DMS153 treated with DMSO at 0.1 percent for 48 hours (cell line): ENCODE results near the gene HS3ST2.

Source experiments
- DNase-seq: peaks from one replicate; lab custom pipeline; 2025; ENCODE audit not compliant: unreplicated experiment; lab: John Stamatoyannopoulos, UW

HS3ST2 gene

DNA sequence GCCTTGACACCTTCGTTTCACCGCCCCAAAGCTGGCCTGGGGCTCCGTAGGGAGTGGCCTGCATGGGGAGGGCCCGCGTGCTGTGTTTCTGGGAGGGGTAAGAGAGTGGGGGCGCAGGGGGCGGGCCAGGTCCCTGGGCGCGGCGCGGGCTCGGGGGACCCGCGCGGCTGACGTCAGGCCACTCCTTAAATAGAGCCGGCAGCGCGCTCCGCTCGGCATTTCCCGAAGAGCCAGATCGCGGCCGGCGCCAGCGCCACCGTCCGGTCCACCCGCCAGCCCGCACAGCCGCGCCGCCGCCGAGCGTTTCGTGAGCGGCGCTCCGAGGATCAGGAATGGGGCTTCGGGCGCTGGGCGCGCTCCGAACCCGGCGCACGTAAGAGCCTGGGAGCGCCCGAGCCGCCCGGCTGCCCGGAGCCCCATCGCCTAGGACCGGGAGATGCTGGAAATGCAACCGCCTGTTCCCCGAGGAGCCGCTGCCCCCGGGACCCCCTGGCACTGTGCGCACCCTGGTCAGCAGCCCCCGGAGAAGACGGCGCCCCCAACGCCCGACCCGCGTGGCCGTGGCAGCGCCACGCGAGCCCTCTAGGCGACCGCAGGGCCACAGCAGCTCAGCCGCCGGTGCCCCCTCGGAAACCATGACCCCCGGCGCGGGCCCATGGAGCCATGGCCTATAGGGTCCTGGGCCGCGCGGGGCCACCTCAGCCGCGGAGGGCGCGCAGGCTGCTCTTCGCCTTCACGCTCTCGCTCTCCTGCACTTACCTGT is at the start of gene HS3ST2:
Gene HS3ST2 (plus strand): TSS at position 215 of the 763 bp plus-strand sequence. CDS start 449 bp downstream, at position 664.
- DNase-seq: peak; percentile 10

DNA sequence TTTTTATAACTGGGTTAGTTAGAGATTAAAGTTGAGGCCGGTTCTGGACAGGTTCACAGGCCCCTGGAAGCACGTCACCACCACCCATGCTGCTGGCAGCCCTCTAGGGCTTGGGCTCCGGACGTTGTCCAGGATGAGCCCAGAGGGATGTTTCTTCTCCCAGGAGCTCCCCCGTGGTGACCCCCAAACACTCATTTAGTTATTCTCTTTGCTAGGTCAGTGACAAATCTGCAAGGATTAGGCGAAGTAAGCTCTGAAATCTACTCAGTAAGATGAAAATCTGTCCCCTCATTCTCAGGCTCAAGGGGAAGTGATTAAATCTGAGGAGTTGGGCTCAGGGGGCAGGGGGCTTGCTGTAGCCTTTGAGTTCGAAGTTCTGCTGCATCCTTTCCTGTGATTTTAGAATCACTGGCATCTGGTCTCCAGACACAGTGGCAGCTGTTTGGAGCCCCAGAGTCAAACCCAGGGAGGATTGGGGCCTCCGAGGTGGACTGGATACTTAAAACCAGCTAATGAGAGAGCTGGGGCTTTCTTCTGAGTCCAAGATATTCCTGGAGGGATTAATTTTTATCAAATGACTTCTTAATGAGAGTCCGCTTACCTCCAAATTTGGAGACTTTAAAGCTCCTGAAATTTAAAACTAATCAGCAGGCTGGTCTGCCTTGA is 49.2 kb upstream of the HS3ST2 start:
- DNase-seq: no peak

DNA sequence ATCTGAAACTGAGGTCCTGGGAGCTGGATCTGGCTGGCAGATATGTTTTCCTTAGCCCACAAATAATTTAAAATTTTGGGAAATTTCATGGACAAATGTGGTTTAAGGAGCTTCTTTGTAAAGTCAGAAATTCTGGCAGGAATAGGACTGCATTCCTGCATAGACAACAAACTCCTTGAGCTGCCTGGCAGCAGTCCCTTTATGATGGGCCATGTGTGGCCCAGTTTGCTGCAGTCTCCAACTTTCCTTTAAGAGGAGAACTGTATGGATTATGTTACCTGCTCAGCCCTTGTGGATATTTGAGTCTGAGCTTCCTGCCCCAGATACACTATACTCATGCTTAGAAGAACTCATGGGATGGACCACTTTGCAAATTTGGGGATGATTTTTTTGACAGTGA is 48.5 kb upstream of the HS3ST2 start:
- no peak for DNase-seq

DNA sequence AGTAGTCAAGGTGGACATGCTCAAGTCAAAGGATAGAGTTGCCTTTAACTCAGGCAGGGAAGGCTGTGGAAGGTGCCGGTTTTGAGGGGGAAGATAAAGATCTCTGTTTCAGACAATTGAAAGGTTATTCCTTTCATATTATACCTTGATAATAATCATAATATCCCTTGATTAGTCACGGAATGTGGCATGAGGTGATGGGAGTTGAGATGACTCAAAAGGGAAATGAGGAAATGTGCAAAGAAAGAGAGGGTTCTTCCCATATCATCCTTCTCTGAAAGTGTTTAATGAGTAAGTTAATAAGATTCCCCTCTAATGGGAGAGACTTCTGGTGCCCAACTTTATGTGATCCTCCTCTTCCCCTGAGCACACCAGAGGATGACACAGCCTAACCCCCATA is 43.1 kb upstream of the HS3ST2 start:
- no peak for DNase-seq

DNA sequence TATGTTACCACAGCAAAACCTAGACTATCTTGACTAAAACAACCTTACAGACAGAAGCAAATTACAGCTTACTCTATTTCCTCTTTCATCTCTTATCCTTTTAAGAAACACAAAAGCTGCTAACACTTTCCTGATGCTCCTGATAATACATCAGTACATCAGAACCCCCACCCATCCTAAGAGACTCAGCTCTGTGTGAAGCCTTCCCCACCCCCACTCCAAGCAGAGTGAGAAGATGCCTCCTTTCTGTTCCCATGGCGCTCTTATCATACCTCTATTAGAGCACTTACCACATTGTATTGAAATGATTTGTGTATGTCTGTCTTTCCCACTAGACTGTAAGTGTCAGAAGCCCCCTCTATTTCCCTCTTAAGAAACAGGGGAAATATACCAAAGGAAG is 42.4 kb upstream of the HS3ST2 start:
- DNase-seq: no peak

DNA sequence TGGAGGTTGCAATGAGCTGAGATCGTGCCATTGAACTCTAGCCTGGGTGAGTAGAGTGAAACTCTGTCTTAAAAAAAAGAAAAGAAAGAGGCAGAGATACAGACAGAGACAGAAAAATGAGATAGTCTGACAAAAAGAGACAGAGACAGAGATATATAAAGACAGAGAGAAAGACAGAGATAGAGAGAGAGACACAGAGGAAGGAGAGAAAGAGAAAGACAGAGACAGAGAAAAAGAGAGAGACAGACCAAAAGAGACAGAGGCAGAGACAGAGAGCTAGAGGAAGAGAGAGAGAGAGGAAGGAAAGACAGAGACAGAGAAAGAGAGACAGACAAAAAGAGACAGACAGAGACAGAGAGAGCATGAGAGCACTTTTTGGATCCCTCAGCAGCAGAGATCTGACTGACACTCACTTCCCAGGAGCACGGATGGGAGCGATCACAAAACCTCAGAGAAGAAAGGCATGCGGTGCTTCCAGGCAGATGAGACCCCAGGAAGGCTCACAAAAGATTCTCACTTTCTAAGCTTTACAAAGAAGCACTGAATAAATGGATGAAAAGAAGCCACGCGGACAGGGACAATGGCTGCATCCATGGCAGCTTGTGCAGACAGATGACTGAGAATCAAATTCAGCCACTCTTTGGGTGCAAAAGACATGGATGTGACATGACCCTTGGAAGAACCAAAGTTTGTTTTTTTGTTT is 38.6 kb upstream of the HS3ST2 start:
- DNase-seq: no peak

DNA sequence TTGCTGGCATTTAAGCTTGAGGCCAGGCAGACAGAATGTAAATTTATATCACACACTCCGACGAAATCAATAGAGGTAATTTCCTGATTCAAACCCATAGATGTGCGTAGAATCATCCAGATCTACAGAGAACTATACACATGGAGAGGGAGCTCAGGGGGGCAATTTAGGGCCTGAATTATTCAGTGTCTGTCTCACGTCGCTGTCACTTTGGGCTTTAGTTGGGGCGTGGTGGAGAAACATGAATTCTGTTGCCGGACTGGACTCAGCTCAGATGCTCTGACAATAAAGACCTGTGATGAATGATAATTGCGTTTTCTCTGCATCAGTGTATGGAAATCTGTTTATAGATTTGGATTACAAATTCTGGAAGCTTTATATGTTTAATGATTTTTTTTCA is 32.5 kb upstream of the HS3ST2 start:
- no peak for DNase-seq

DNA sequence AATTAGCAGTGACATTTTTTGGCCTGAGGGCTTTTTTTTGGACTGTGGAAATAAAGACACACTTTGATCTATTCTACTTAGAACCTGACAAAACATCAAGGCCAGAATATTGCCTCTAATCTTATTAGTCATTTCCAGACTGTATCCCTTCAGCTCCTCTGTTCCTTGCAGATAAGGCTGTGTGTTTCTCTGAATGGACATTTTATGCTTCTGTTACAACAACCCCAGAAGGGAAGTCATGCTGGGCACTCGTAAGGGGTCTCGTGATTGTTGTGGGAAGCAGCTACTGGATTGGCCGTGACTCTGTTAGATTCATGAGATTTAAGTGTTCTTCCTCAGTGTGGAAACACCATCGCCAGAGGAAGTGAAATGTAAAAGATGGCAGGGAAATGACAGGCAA is 31.6 kb upstream of the HS3ST2 start:
- no peak for DNase-seq

DNA sequence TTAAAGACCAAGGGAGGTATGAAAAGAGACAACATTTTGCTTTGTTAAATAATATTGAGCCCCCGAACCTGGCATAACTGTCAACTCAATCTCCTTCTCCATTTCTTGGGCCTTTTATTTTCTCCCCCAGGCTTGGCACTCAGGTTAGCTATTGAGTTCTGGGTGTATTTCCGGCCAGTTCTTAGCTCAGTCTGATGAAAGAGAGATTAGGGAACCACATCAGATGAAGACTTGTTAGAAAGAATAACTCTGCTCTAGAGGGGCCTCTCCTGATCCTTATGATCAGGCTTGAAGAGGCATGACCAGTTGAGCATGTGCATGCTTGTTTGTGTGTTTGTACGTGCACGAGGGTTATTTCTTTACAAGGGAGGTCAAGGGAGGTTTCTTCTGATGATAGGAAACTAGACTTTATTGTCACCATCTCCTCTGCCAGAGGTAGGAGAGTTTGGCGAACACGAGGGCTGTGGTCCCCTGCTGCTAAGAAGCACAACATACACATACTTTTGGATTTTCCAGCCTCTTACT is 29.2 kb upstream of the HS3ST2 start:
- no peak for DNase-seq

DNA sequence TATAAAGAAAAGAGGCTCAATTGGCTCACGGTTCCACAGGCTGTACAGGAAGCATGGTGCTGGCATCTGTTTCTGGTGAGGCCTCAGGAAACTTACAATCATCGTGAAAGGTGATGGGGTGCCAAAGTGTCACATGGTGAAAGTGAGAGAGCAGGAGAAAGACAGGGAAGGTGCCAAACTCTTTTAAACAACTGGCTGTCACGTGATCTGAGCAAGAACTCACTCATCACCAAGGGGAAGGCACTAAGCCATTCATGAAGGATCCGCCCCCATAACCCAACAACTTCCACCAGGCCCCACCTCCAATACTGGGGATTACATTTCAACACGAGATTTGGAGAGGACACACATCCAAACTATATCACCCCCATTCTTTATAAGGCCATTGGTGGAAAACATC is 28.4 kb upstream of the HS3ST2 start:
- no peak for DNase-seq

DNA sequence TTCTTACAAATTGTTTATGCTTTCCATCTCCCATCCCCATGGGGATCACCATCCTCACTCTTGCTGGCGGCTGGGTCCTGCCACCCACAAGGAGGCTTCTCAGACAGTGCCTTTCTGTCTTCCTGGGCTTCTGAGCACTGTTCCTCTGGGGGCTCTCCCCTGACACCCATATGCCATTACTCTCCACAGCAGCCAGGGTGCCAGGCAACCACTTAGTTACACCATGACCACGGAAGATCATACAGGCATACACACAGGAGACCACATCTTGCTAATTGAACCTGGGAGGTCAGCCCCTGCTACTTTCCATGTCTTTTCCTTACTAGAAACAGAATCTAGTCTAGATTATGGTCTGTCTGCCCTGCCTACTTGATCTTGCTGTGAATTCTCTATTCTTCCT is 27.7 kb upstream of the HS3ST2 start:
- no peak for DNase-seq

DNA sequence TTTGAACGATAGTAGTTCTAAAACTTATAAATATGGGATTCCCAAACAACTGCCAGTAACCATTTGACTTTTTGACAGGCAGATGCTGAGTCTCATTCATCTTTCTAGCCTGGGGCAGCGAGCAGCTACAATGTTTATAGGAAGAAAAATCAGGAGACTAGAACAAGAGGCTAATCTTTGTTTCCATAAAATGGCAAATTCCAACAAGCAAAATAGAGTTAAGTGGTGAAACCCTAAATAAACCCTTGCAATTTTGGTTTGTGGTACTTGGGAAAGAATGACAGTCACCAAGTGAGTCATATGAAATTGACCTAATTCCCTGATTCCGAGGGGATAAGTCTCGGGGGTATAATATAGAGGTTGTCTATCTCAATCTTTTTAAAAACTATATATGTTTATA is 27.3 kb upstream of the HS3ST2 start:
- DNase-seq: no peak

DNA sequence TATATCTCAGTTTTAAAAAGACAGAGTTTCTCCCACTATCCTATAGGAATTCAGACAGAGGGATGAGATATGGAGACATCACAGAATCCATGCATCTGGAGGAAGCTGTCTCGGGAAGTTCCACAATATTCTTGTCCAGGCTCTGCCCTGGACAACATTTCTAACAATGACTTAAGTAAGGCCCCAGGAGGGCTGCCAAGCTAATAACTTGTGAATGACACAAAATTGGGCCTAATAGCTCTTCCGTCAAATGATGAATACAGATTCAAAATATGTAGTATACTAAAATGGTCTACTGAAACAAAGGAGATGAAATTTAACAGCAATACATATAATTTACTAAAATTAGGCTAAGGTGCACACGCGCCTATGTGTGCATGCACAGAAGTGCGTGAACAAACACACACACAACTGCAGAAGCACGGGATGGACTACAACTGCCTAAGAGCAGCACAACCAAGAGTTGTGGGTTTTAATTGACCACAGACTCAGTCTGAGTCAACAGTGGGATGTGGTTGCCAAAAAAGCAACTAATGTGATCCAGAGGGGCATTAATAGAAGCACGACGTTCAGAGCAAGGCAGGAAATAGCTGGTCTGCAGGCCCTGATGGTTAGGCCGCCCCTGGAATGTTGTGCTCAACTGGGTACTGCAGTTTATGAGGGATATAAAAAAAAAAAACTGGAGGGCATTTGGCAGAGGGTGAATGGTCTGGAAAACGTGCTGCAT is 26.3 kb upstream of the HS3ST2 start:
- peak; percentile 40 for DNase-seq

DNA sequence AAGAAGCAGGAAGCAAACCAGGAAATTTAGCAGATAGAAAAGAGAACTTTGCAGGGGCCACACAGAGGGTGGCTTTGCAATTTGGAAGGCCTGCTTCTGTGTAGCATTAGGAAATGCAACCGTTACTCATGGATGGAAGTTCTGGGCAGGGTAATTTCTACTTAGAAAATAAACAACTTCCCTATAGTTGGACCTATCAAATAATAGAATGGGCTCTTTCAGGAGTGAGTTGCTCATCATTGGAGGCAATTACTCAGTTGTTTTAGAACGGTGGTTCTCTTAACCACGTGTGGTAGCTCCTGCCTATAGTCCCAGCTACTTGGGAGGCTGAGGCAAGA is 25.8 kb upstream of the HS3ST2 start:
- no peak for DNase-seq

DNA sequence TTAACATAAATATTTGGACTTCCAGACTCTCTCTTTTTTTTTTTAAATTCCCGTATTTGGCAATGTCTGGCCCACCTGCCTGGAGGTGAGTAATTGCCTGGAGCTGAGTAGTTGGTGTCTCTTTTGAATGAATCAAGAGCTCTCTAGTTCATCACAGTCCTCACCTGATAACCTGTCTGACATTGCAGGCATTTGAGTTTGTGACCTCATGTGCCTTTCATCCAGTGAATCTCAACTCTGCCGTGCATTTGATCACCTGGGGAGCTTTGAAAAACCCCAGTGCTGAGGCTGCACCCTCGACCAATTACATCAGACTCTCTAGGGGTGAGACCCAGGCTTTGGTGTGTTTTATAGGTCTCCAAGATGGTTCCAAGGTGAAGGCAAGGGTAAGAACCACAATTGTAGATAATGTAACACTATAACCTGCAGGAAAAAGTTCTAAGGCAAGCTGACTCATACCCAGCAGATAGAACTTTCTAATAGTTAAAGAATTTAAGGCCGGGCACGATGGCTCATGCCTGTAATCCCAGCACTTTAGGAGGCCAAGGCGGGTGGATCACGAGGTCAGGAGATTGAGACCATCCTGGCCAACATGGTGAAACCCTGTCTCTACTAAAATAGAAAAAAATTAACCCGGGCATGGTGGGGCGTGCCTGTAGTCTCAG is 24.5 kb upstream of the HS3ST2 start:
- DNase-seq: no peak

DNA sequence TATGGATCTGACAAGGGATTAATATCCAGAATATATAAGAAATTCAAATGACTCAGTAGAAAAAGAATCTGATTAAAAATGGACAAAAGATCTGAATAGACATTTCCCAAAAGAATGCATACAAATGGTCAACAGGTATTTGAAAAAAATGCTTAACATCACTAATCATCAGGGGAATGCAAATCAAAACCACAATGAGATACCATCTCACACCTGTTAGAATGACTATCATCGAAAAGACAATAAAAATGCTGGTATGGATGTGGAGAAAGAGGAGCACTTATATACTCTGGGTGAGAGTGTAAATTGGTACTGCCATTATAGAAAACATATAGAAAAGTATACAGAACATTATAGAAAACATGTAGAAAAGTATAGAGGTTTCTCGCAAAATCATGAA is 16.4 kb upstream of the HS3ST2 start:
- no peak for DNase-seq

DNA sequence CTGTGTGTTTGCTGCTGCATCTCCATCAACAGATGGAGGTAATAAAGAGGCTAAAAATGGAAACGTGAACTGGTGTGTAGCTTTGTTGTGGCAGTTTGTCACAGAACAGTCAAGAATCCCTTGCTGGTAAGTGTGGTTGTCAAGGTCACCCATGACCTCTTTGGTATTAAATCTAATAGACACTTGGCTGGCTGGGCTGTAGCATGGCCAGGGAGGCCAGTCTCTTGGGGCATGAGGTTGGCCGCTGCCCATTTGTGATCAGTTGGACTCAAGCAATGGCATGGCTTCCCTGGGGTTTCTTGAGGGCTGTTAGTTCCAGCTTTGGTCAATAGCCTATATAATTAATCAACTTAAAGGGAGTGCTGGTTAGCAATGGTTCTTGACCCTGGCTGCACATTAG is 14.8 kb upstream of the HS3ST2 start:
- DNase-seq: no peak

DNA sequence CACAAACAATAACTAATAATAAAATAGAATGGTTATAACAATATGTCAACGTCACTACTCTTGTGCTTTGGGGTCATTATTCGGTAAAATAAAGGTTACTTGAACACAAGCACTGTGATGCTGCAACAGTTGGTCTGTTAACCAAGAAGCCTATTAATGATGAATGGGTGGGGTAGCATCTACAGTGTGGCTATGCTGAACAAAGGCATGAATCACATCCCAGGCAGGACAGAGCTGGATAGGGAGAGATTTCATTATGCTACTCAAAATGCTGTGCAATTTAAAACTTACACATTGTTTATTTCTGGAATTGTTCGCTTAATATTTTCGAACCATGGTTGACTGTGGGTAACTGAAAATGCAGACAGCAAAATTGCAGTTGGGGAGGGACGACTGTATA is 9.1 kb upstream of the HS3ST2 start:
- no peak for DNase-seq

DNA sequence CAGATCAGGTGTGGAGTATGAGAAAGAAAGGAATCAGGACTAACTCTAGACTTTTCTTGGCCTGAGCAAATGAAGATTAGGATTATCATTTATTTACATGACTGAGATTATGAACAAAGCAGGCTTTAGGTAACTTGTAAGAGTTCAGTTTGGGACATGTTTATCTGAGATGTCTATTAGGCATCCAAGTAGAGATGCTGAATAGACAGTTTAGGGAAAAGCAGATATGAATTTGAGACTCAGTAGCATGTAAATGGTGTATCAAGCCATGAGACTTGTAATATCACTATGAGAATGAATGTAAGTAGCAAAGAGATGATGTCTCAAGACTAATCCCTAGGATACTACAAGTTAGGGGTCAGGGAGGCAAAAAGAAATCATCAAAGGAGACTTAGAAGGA is 8.6 kb upstream of the HS3ST2 start:
- DNase-seq: no peak

DNA sequence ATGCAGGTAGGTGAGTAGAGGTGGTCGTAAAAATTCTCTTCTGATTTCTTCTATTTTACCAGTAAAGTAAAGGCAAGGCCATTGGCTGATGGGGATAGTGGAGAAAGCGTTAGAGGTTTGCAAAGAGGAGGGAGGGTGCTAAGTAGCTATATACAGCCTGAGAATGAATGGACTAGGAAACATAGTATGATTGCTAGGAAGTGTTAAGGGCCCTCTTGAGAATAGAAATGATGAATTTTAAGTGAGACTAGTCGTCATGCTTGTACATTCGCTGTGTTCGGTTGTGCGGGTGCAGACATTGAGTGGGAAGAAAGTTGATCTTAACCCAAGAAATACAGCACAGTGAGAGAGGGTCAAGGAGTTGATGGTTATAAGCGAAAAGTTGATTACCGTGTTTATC is 7.2 kb upstream of the HS3ST2 start:
- no peak for DNase-seq

DNA sequence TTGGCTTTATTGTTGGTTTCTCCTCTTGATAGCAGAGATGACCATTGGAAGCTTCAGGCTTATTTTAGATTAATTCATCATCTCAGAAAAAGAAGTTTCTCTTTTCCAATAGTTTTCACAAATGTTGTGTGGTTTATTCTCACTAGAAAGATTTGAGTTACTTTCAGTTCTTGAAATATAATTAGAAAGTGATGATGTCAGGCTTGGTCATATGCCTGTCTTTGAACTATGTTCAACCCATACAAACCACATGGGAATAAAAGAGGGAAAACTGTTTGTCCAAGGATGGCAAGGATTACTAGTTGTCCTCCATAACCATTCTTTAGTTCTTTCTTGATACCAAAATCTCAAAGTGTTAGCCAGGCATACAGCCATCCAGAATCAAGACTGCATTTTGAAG is 3.7 kb upstream of the HS3ST2 start:
- no peak for DNase-seq
